Measurements from ENCODE around the gene LHX4.

GRCh38 chr1:180195401-180195800, 34.7 kb upstream of the LHX4 start:
- TF ChIP-seq CTCF (IDR thresholded peaks at IDR 0.05; ENCODE audit: insufficient read depth, low read depth, low read length), result no peak
- no peak for TF ChIP-seq EZH2 (IDR thresholded peaks at IDR 0.05; ENCODE audit: insufficient read depth, low read length)

All from astrocyte (in vitro differentiated cells and primary cell).